SU-DHL-6 (cell line): Measurements from ENCODE around the gene UNC93B1.

ENCODE experiments used
- H2AFZ ChIP-seq: fragments of 200-600 bp; sonication (generic); 2 replicates; pipeline ENCODE4 v1.6.1; 2014; ENCODE audit warnings: low read depth, mild to moderate bottlenecking, moderate library complexity, mixed read lengths, antibody characterized with exemption, low read length; ENCODE audit not compliant: severe bottlenecking
- H3F3A ChIP-seq: fragments of 200-600 bp; shearing (Covaris generic); 2 replicates; pipeline ENCODE4 v1.6.0; 2016; ENCODE audit warnings: antibody characterized with exemption, mild to moderate bottlenecking; ENCODE audit not compliant: insufficient read depth
- H3K27ac ChIP-seq: fragments of 200-600 bp; sonication (generic); 2 replicates; pipeline ENCODE4 v1.5.1; 2016; ENCODE audit warnings: low read depth, mild to moderate bottlenecking, low read length, moderate library complexity, mixed read lengths
- H3K27me3 ChIP-seq: fragments of 200-600 bp; sonication (generic), shearing (Covaris generic); 2 replicates; pipeline ENCODE4 v1.6.0; 2014; ENCODE audit warnings: mild to moderate bottlenecking, low read length
- H3K36me3 ChIP-seq: fragments of 200-600 bp; sonication (generic); 2 replicates; pipeline ENCODE4 v1.6.1; 2014; ENCODE audit warnings: mild to moderate bottlenecking, low read length, mixed read lengths
- H3K4me2 ChIP-seq: fragments of 300-600, 200-600 bp; shearing (Covaris generic), sonication (generic); 2 replicates; pipeline ENCODE4 v1.6.0; 2014; ENCODE audit warnings: low read length, low read depth, mild to moderate bottlenecking; ENCODE audit not compliant: poor library complexity, severe bottlenecking
- H3K4me3 ChIP-seq: fragments of 200-600 bp; sonication (generic); 2 replicates; pipeline ENCODE4 v1.5.1; 2014; ENCODE audit warnings: antibody characterized with exemption, low read length, mild to moderate bottlenecking, mixed read lengths; ENCODE audit not compliant: insufficient read depth, poor library complexity, severe bottlenecking
- H3K79me2 ChIP-seq: fragments of 200-600 bp; sonication (generic); 2 replicates; pipeline ENCODE4 v1.6.1; 2014; ENCODE audit warnings: mild to moderate bottlenecking, low read length, moderate library complexity; ENCODE audit not compliant: insufficient read depth
- H3K9ac ChIP-seq: fragments of 200-600 bp; sonication (generic); 2 replicates; pipeline ENCODE4 v1.7.0; 2014; ENCODE audit warnings: mild to moderate bottlenecking, low read length
- H3K9me2 ChIP-seq: fragments of 200-600 bp; sonication (generic); replicated peaks from 2 replicates; pipeline ENCODE4 v1.6.1; 2014; ENCODE audit warnings: low read length; ENCODE audit not compliant: insufficient read depth
- H3K9me3 ChIP-seq: fragments of 200-600 bp; sonication (generic); 2 replicates; pipeline ENCODE4 v1.6.1; 2014; ENCODE audit warnings: low read length, mixed read lengths; ENCODE audit not compliant: insufficient read depth
- H4K20me1 ChIP-seq: fragments of 200-600 bp; sonication (generic); 2 replicates; pipeline ENCODE4 v1.6.1; 2014; ENCODE audit warnings: low read depth, mild to moderate bottlenecking, antibody characterized with exemption, low read length, moderate library complexity, mixed read lengths
- CTCF ChIP-seq: fragments of 200-600 bp; sonication (generic); IDR thresholded peaks from one replicate; pipeline ENCODE4 v1.5.1; 2017; ENCODE audit warnings: antibody characterized with exemption, mild to moderate bottlenecking, low read length, moderate library complexity; ENCODE audit not compliant: insufficient read depth, poor library complexity, severe bottlenecking
- EZH2phosphoT487 ChIP-seq: fragments of 200-600 bp; sonication (generic), shearing (Covaris generic); conservative IDR thresholded peaks from 2 replicates; pipeline ENCODE4 v1.6.1; 2018; ENCODE audit warnings: mild to moderate bottlenecking, antibody characterized with exemption, low read length, moderate library complexity, mixed read lengths

The UNC93B1 gene

GRCh38 chr11:68026391-68027105, 22.7 kb upstream of the UNC93B1 start:
- H3K4me2 ChIP-seq, result no peak overlapping the region

GRCh38 chr11:68025047-68025446, 21.1 kb upstream of the UNC93B1 start:
- no peak overlapping the region for H3K4me2 ChIP-seq
- H3K9ac ChIP-seq, result no peak overlapping the region
- no peaks in the 10 kb centered on the region for H4K20me1 ChIP-seq
- no peaks in the 10 kb centered on the region for H3K36me3 ChIP-seq
- H3K4me3 ChIP-seq, result no peak overlapping the region
- H3K27me3 ChIP-seq, result no peaks in the 10 kb centered on the region
- peak; percentile 32 for TF ChIP-seq CTCF
- no peak for TF ChIP-seq EZH2phosphoT487
- H3K9me2 ChIP-seq, result no peaks in the 10 kb centered on the region
- no peaks in the 10 kb centered on the region for H3K79me2 ChIP-seq
- H2AFZ ChIP-seq, result no peak overlapping the region
- H3K27ac ChIP-seq, result no peak overlapping the region
- no peaks in the 10 kb centered on the region; the same call in 1 of the 2 replicates for H3F3A ChIP-seq
- no peaks in the 10 kb centered on the region for H3K9me3 ChIP-seq

More at GRCh38 chr11:68026391-68027105, 22.7 kb upstream of the UNC93B1 start:
- H2AFZ ChIP-seq, result no peak overlapping the region
- no peak overlapping the region for H3K4me3 ChIP-seq
- H4K20me1 ChIP-seq, result no peaks in the 10 kb centered on the region
- no peak overlapping the region for H3K9ac ChIP-seq
- H3K27me3 ChIP-seq, result no peaks in the 10 kb centered on the region
- no peaks in the 10 kb centered on the region for H3K9me3 ChIP-seq
- H3K79me2 ChIP-seq, result peaks cover 8% of the 10 kb centered on the region
- no peaks in the 10 kb centered on the region for H3K36me3 ChIP-seq
- no peaks in the 10 kb centered on the region; the same call in 1 of the 2 replicates for H3F3A ChIP-seq
- no peaks in the 10 kb centered on the region for H3K9me2 ChIP-seq
- H3K27ac ChIP-seq, result no peak overlapping the region
- TF ChIP-seq EZH2phosphoT487 (no peak), CTCF (no peak)

- Histone ChIP-seq H3K4me3 (no peak overlapping the region), H3K27ac (no peak overlapping the region), H2AFZ (no peak overlapping the region), H4K20me1 (no peaks in the 10 kb centered on the region), H3F3A (no peaks in the 10 kb centered on the region; the same call in 1 of the 2 replicates), H3K4me2 (no peak overlapping the region), H3K27me3 (no peaks in the 10 kb centered on the region), H3K9me2 (no peaks in the 10 kb centered on the region), H3K79me2 (no peaks in the 10 kb centered on the region), H3K9ac (no peak overlapping the region), H3K9me3 (no peaks in the 10 kb centered on the region), H3K36me3 (no peaks in the 10 kb centered on the region)
- TF ChIP-seq EZH2phosphoT487, result no peak
- no peak for TF ChIP-seq CTCF
These were observed 20.6 kb upstream of the UNC93B1 start for GRCh38 chr11:68024508-68024907.
